Measurements from ENCODE around the gene HILPDA. TPM values are rescaled to one million over a fixed set of nuclear protein-coding genes. Genes with fewer than 3 reads are reported as not detected.
"Not testable (repeated sequence)": the region's sequence is repeated elsewhere in the genome, so short reads cannot be mapped to it uniquely, and the experiment has no call there.

Gene HILPDA
- total and polyA plus RNA-seq, 2 experiments from 2014 or later, result 38.5 to 57.5 TPM

DNA sequence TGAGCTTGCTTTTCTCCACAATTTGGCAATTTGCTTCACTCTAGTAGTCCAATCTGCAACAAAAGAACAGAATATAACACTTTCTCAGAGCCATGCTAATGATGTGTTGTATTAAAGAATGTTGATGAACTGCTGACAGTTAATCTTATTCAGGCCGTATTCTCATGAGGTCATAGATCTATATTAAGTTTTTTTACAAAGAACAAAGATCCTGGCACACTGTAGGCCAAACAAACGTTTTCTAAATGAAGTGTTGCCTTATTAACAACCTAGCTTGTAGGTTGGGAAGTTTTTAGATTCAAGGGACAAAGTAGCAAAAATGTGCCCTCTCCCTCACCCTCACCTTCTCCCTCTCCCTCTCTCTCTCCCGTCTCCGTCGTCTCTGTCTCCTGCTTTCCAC lies 6.8 kb downstream of the HILPDA start:
- H3K36me3 ChIP-seq (ENCODE audit: insufficient read depth), result 0 out of 2 replicates have a peak, but pooled peaks cover 3% of the 10 kb centered on the region
- no peaks in the 10 kb centered on the region for H3K9me2 ChIP-seq (ENCODE audit: insufficient read depth)
- no peak overlapping the region for H2AFZ ChIP-seq
- ATAC-seq (no peak), DNase-seq (ENCODE audit: low spot score) (no peak)
- H3K4me2 ChIP-seq, result no peak overlapping the region
- H3K27ac Mint-ChIP-seq, result no peak overlapping the region
- H3F3A ChIP-seq (replicated peaks; ENCODE audit: low read depth), result no peaks in the 10 kb centered on the region
- peaks cover 41% of the 10 kb centered on the region for H3K36me3 Mint-ChIP-seq (ENCODE audit: low read depth)
- TF ChIP-seq ZNF114 (CRISPR knock-in tag; IDR thresholded peaks at IDR 0.05), result no peak
- TF ChIP-seq ZNF462 (CRISPR knock-in tag; IDR thresholded peaks at IDR 0.05), result no peak
- no peak for TF ChIP-seq EZH2phosphoT487 (IDR thresholded peaks at IDR 0.05; ENCODE audit: unreplicated experiment)
- no peak for TF ChIP-seq REST (IDR thresholded peaks at IDR 0.05; ENCODE audit: unreplicated experiment)
- no peak for TF ChIP-seq CREB1 (CRISPR knock-in tag; IDR thresholded peaks at IDR 0.05; ENCODE audit: low read depth)
- no peak for TF ChIP-seq STAT1 (IDR thresholded peaks at IDR 0.05; ENCODE audit: unreplicated experiment)
- peaks cover 9% of the 10 kb centered on the region for H4K20me1 ChIP-seq (replicated peaks; ENCODE audit: insufficient read depth)
- H3K27me3 Mint-ChIP-seq (ENCODE audit: insufficient read depth, low read depth, poor library complexity), result peaks cover 3% of the 10 kb centered on the region
- H3K4me3 Mint-ChIP-seq, result no peak overlapping the region
- H3K79me2 ChIP-seq (replicated peaks; ENCODE audit: insufficient read depth), result peaks cover 32% of the 10 kb centered on the region
- H3K4me3 ChIP-seq, result no peak overlapping the region
- H3K27ac ChIP-seq (ENCODE audit: low read depth), result no peak overlapping the region
- 0 out of 2 replicates have a peak, but pooled peaks cover 12% of the 10 kb centered on the region for H3K4me1 ChIP-seq (ENCODE audit: insufficient read depth)
- H3K4me1 Mint-ChIP-seq, result peaks cover 17% of the 10 kb centered on the region
- H3K9me3 Mint-ChIP-seq, result peaks cover 9% of the 10 kb centered on the region
- H3K27me3 ChIP-seq (ENCODE audit: insufficient read depth), result no peaks in the 10 kb centered on the region

DNA sequence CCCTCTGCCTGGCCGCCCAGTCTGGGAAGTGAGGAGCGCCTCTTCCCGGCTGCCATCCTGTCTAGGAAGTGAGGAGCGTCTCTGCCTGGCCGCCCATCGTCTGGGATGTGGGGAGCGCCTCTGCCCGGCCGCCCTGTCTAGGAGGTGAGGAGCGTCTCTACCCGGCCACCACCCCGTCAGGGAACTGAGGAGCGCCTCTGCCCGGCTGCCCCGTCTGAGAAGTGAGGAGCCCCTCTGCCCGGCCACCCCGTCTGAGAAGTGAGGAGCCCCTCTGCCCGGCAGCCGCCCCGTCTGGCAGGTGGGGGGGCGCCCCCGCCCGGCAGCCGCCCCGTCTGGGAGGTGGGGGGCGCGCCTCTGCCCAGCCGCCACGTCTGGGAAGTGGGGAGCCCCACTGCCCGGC lies 7.7 kb downstream of the HILPDA start:
- not testable (repeated sequence) for H3K27ac ChIP-seq (ENCODE audit: low read depth); H3K27ac Mint-ChIP-seq; H3K4me1 ChIP-seq (ENCODE audit: insufficient read depth); ATAC-seq; H3K9me3 Mint-ChIP-seq; H3K36me3 ChIP-seq (ENCODE audit: insufficient read depth); H3K4me3 ChIP-seq; H3K4me2 ChIP-seq; H3K27me3 Mint-ChIP-seq (ENCODE audit: insufficient read depth, low read depth, poor library complexity); H3K27me3 ChIP-seq (ENCODE audit: insufficient read depth); H3F3A ChIP-seq (replicated peaks; ENCODE audit: low read depth); H3K4me3 Mint-ChIP-seq; H2AFZ ChIP-seq; H3K9me2 ChIP-seq (ENCODE audit: insufficient read depth); H4K20me1 ChIP-seq (replicated peaks; ENCODE audit: insufficient read depth); DNase-seq (ENCODE audit: low spot score)
- H3K79me2 ChIP-seq (replicated peaks; ENCODE audit: insufficient read depth), result peaks cover 23% of the 10 kb centered on the region
- Mint-ChIP-seq H3K4me1 (peaks cover 13% of the 10 kb centered on the region), H3K36me3 (ENCODE audit: low read depth) (peaks cover 32% of the 10 kb centered on the region)

- H3K27me3 ChIP-seq (ENCODE audit: insufficient read depth); H3K9me2 ChIP-seq (ENCODE audit: insufficient read depth); H3K27ac Mint-ChIP-seq; H3K4me2 ChIP-seq; ATAC-seq; H3K27me3 Mint-ChIP-seq (ENCODE audit: insufficient read depth, low read depth, poor library complexity); H3K4me3 ChIP-seq; H3F3A ChIP-seq (replicated peaks; ENCODE audit: low read depth); H3K4me1 Mint-ChIP-seq; H3K4me1 ChIP-seq (ENCODE audit: insufficient read depth); H3K27ac ChIP-seq (ENCODE audit: low read depth); H3K9me3 Mint-ChIP-seq; DNase-seq (ENCODE audit: low spot score); H3K4me3 Mint-ChIP-seq; H3K36me3 ChIP-seq (ENCODE audit: insufficient read depth); H4K20me1 ChIP-seq (replicated peaks; ENCODE audit: insufficient read depth); H2AFZ ChIP-seq: not testable (repeated sequence)
- peaks cover 26% of the 10 kb centered on the region for H3K36me3 Mint-ChIP-seq (ENCODE audit: low read depth)
- H3K79me2 ChIP-seq (replicated peaks; ENCODE audit: insufficient read depth), result peaks cover 23% of the 10 kb centered on the region
These were observed 8.3 kb downstream of the HILPDA start for GRCh38 chr7:128463933-128464332.
